AG04449 (cell line): ENCODE data around the gene RBM39.
"Not testable (repeated sequence)": the region's sequence is repeated elsewhere in the genome, so short reads cannot be mapped to it uniquely, and the experiment has no call there.

Source experiments
- CTCF ChIA-PET: fragments of 350-600 bp; formaldehyde crosslinking; extraction: SDS; loops from one replicate; lab custom pipeline; 2021; ENCODE audit warnings: antibody characterized with exemption; lab: Yijun Ruan, JAX
- POLR2A ChIA-PET: fragments of 400-600, 350-600 bp; formaldehyde crosslinking; extraction: SDS; loops from one replicate; lab custom pipeline; 2020; ENCODE audit warnings: antibody characterized with exemption, inconsistent platforms; lab: Yijun Ruan, JAX
- DNase-seq: peaks from one replicate; pipeline ENCODE4 v3.0.0-alpha.2; 2010; ENCODE audit warnings: low read depth, low spot score
- H3K4me3 ChIP-seq: 2 replicates; pipeline ENCODE4 v1.5.1; 2011; ENCODE audit warnings: low read depth, mild to moderate bottlenecking, control low read depth, low read length
- TF ChIP-seq, protein P1 (sequence below): IDR thresholded peaks from one replicate; pipeline ENCODE4 v1.5.1; 2011; ENCODE audit warnings: mild to moderate bottlenecking, moderate library complexity, low read length, control low read depth, inconsistent platforms; ENCODE audit not compliant: insufficient read depth; ENCODE audit errors: missing control alignments

Gene RBM39

DNA sequence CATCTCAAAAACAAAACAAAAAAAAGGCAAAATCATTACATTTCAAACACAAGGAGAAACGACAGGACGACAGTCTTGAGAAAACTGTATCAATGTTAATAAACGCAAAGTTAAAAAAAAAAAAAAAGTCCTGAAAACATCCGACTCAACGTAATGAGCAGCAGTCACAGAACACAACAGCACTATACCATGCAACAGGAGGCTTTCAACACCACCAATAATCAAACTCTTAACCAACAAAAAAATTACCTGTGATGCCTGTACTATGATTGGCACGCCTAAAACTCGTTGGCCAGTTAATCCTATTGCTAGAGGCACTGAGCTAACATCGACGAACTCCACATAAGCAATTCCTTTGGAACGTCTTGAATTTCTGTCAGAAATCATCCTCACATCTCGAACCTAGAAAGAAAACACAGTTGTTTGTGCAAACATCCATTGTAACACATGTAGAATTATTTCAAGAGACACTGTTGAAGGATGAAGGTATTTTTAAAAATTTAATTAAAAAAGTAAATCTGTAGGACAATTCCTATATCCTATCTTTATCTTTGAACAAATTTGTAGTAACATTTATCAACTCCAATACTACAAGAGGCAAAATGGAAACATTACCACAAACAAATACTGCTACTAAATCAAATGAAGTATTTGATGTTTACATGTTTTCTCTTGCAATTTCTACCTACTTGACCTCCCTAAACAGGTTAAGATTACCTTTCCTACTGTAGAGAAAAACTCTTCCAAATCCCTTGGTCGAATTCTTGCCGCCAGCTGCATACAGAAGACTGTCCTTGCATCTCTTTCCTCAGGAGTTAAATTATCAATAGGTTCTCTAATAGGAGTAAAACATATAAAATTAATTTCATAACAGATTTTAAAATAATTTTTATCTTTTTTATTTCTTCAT is 17.5 kb downstream of the RBM39 start:
- TF ChIP-seq, protein P1, sequence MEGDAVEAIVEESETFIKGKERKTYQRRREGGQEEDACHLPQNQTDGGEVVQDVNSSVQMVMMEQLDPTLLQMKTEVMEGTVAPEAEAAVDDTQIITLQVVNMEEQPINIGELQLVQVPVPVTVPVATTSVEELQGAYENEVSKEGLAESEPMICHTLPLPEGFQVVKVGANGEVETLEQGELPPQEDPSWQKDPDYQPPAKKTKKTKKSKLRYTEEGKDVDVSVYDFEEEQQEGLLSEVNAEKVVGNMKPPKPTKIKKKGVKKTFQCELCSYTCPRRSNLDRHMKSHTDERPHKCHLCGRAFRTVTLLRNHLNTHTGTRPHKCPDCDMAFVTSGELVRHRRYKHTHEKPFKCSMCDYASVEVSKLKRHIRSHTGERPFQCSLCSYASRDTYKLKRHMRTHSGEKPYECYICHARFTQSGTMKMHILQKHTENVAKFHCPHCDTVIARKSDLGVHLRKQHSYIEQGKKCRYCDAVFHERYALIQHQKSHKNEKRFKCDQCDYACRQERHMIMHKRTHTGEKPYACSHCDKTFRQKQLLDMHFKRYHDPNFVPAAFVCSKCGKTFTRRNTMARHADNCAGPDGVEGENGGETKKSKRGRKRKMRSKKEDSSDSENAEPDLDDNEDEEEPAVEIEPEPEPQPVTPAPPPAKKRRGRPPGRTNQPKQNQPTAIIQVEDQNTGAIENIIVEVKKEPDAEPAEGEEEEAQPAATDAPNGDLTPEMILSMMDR, result no peak
- ChIA-PET CTCF (interaction anchor here (1.0 kb wide), 1 partner anchor 11 kb away, joined by 3 read pairs; no protein-coding TSS in a partner anchor), POLR2A (interaction anchor here (0.8 to 1.0 kb wide), 2 partner anchors 18 to 159 kb away, joined by 3 to 4 read pairs; partner anchors contain the start of gene RBM39)
- no peak for DNase-seq
- H3K4me3 ChIP-seq, result no peak overlapping the region

DNA sequence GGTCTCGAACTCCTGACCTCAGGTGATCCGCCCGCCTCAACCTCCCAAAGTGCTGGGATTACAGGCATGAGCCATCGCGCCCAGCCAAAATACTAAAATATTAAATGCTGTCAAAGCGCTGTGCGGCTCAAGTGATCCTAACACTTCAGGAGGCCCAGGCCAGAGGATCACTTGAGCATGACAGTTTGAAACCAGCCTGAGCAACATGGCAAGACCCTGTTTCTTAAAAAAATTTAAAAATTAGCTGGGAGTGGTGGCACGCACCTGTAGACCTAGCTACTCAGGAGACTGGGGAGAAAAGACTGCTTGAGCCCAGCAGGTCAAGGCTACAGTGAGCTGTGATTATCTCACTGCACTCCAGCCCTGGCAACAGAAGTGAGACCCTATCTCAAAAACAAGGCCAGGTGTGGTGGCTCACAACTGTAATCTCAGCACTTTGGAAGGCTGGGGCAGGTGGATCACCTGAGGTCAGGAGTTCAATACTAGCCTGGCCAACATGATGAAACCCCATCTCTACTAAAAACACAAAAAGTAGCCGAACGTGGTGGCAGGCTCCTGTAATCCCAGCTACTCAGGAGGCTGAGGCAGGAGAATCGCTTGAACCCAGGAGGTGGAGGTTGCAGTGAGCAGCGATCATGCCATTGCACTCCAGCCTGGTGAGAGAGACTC is 18.3 kb downstream of the RBM39 start:
- POLR2A ChIA-PET, result interaction anchor here (0.6 to 1.0 kb wide), 2 partner anchors 19 to 173 kb away, joined by 4 to 5 read pairs; partner anchors contain the start of gene RBM39

DNA sequence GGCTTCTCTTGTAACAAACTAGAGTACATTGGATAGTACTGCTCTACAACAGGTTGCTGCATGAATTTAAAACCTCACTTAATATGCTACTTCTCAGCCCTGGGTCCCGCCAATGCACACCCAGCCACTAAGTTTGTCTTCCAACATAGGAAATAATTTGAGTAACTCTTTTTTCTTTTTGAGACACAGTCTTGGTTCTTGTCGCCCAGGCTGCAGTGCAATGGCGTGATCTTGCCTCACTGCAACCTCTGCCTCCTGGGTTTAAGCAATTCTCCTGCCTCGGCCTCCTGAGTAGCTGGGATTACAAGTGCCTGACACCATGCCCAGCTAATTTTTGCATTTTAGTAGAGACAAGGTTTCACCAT is 18.8 kb downstream of the RBM39 start:
- POLR2A ChIA-PET, result interaction anchor here (0.6 to 1.0 kb wide), 2 partner anchors 19 to 174 kb away, joined by 4 to 5 read pairs; partner anchors contain the start of gene RBM39
- H3K4me3 ChIP-seq, DNase-seq, CTCF ChIA-PET: not testable (repeated sequence)

More for the DNA sequence above, 18.3 kb downstream of the RBM39 start:
- CTCF ChIA-PET, result interaction anchor here (1.0 kb wide), 1 partner anchor 11 kb away, joined by 3 read pairs; no protein-coding TSS in a partner anchor
- not testable (repeated sequence) for DNase-seq, H3K4me3 ChIP-seq

DNA sequence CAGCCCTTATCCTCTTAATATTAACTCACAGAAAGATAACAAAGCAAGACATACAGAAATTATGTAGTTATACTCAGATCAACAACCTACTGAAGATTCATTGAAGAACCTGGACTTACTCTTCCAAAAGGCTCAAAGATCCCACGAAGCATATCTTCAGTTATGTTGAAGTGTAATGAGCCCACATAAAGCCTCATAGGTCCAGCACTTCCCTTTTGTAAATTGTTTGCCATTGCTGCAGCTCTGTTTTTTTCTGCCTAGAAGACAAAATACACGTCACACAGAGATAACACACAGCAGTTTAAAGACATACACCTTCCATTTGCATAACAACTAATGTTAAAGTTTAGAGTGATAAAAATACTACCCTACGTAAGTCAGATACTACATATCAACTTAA is 20.4 kb downstream of the RBM39 start:
- ChIA-PET CTCF (no interaction called here), POLR2A (no interaction called here)
- no peak for DNase-seq
- H3K4me3 ChIP-seq, result no peak overlapping the region
- TF ChIP-seq, protein P1, result no peak

DNA sequence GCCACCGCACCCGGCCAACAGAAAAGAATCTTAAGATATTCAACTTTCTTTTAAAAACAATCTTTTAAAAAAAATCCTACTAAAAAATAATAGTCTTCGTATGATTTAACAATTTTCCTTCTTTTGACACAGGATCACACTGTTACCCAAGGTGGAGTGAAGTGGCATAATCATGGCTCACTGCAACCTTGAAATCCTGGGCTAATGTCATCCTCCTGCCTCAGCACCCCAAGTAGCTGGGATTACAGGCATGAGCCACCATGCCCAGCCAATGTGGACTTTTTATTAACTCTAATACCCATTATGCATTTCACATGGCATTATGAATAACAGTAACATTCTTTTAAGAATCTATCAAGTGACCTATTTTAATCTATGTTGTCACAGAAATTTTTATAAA is 20.8 kb downstream of the RBM39 start:
- DNase-seq, result no peak
- ChIA-PET CTCF (no interaction called here), POLR2A (interaction anchor here (0.6 kb wide), 1 partner anchor 10 kb away, joined by 3 read pairs; no protein-coding TSS in a partner anchor)
- TF ChIP-seq, protein P1, result no peak
- H3K4me3 ChIP-seq, result no peak overlapping the region

DNA sequence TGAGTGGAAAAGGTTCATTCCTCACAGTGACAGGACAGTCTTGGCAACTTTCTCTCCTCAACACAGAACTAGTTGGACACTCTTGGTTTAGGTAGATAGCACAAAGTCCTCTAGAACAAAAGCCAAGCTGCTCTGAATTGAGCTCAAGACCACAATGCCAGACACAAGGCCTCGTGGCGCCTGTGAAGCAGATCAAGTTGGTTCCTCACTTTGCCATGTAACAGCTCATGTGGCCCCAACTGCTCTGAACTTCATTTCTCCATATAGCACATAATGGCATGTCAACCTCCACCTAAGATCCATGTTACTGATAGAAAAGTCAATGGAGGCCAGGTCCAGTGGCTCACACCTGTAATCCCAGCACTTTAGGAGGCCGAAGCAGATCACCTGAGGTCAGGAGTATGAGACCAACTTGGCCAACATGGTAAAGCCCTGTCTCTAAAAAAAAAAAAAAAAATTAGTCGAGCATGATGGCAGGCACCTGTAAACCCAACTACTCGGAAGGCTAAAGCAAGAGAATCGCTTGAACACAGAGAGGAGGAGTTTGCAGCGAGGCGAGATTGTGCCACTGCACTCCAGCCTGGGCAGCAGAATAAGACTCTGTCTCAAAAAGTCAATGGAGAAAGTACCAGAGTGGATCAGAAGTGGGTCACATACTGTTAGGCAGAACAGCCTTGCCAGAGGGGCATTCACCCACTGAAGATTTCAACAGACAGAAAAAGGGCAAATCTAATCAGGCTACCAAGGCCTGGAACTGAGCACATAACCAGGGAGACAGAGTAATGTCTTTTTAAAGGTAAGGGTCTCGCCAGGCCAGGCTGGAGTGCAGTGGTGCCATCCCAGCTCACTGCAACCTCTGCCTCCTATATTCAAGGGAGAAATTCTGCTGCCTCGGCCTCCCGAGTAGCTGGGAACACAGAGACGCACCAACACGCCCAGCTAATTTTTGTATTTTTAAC is 21.6 kb downstream of the RBM39 start:
- no peak for DNase-seq

More for the DNA sequence above, 21.6 kb downstream of the RBM39 start:
- no peak overlapping the region for H3K4me3 ChIP-seq
- ChIA-PET CTCF (interaction anchor here (0.8 to 2.3 kb wide), 6 partner anchors 9 to 164 kb away, joined by 3 to 13 read pairs (median 3); no protein-coding TSS in a partner anchor), POLR2A (interaction anchor here (0.6 to 1.9 kb wide), 4 partner anchors 10 to 170 kb away, joined by 3 to 7 read pairs (median 4); no protein-coding TSS in a partner anchor)
- TF ChIP-seq, protein P1, result no peak
